H54 (cell line): ENCODE measurements around the gene TMEM121.
A peak's percentile ranks its signal among the peaks of the same experiment; 100 is the strongest.

Experiments used
- DNase-seq: peaks from one replicate; pipeline ENCODE4 v3.0.0; 2011; ENCODE audit warnings: low spot score, mixed read lengths; ENCODE audit not compliant: insufficient read length
- FAIRE-seq: peaks from 3 replicates; lab custom pipeline; 2011; peaks lifted over from hg19 to GRCh38; lab: Jason Lieb, UNC
- POLR2A ChIP-seq: IDR thresholded peaks from 2 replicates; pipeline ENCODE4 v1.6.1; 2011; ENCODE audit warnings: low read depth, mild to moderate bottlenecking, low read length

The TMEM121 gene

DNA sequence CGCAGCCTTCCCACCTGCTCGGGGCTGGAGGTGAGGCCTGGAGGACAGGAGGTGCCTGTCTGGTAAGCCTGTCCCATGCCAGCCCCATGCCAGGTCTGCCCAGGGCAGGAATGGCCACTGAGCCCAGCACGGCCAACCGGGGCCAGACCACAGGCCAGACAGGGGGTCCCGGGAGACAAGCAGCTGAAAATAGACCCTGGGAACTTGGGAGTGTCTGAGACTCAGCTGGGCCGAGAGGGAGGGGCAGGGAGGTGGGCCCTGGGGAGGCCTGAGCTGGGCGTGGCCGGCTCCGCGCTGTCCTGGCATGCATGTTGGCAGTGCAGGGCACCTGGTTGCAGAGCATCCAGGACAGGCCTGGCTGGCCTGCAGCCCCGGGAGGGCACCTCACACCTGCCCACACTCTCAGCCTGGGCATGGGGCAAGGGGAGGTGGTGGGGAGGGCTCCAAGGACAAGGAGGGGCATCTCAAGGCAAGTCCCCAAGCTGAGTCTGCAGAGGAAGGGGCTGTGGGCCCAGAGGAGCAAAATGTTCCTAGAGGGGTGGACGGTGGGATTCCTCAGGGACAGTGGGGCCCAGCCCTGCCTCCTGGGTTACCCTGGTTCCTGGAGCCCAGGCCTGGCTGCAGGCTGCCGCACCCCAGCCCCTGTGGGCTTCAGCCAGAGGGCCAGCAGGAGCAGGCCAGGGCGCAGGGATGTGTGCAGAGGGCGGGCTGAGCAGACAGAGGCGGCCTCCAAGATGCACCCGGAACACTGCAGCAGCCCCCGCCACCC, 42.9 kb upstream of the TMEM121 start:
- no peak for DNase-seq
- FAIRE-seq: no peak
- TF ChIP-seq POLR2A: no peak

DNA sequence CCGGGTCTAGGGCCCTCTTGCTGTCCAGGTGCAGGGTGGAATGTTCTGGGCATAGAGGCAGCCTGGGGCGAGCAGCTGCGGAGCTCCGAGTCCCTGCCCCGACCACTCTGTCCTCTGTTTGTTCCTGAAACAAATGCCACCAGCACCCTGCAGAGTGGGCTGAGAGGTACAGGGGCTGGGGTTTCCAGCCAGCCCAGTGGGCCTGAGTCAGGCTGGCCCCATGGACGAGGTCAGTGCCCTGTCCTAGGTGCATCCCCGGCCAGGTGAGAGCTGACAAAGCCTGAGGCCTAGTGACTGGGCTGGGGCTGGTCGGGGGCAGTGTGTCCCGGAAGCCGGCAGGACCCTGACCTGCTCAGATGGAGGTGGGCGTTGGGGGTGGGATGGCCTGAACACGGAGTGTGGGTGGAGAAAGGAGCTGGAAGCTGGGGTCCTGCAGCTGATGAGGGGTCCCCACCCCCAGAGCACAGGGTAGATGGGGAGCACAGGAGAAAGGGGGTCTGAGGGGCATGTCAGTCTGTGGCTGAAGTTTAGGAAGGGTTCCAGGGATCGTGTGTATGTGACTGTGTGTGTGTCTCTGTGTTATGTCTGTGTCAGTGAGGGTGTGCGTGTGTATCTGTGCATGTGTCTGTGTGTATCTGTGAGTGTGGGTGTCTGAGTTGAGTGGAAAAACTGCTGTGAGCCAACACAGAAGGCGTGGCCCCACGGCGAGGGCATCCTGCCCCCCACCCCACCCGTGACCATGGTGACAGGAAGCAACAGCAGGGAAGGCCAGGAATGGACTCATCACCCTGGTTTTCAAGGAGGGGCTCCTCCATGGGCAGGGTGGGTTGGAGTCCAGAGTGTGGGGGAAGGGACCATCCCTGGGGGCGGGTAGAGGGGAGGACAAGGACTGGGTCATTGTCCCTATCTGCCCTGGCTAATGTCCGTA, 42.0 kb upstream of the TMEM121 start:
- FAIRE-seq (no peak), DNase-seq (no peak)
- no peak for TF ChIP-seq POLR2A

DNA sequence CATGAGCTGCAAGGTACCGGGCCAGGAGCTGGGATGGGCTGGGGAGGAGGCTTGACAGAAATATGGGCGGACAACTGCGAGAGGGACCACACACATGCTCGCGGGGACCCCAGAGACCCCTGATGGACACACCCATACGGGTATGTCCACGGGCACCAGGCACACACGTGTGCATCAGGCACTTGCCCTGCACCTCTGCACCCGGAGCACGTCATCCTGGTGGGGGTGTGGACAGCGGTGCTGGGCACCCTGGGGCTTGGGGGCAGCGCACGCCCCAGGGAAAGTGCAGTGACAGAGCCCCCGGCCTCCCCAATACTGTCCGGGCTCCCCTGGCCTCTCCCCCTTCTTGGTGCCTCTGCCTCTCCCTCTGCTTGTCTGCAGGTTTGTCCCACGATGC, 41.4 kb upstream of the TMEM121 start:
- DNase-seq: no peak
- no peak for TF ChIP-seq POLR2A
- FAIRE-seq: no peak

DNA sequence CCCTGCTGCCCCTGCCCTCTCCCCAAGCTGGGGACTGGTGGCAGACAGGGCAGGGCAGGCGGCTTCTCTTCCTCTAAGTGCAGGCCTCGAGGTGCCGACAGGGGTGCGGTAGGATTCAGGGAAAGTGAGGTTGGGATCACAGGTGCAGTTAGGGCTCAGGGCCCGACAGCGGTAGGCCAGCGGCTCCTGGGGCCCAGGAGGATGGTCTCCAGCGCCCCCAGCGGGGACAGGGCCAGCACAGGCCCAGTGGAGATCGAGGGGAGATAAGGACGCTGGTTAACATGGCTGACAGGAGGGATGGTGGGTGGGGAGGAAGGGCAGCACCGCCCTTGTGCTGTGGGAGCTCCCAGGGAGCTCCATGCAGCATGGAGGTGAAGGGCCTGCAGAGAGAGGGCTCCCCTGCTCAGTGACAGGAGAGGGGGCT, 40.6 kb upstream of the TMEM121 start:
- no peak for DNase-seq
- TF ChIP-seq POLR2A: no peak
- FAIRE-seq: no peak

DNA sequence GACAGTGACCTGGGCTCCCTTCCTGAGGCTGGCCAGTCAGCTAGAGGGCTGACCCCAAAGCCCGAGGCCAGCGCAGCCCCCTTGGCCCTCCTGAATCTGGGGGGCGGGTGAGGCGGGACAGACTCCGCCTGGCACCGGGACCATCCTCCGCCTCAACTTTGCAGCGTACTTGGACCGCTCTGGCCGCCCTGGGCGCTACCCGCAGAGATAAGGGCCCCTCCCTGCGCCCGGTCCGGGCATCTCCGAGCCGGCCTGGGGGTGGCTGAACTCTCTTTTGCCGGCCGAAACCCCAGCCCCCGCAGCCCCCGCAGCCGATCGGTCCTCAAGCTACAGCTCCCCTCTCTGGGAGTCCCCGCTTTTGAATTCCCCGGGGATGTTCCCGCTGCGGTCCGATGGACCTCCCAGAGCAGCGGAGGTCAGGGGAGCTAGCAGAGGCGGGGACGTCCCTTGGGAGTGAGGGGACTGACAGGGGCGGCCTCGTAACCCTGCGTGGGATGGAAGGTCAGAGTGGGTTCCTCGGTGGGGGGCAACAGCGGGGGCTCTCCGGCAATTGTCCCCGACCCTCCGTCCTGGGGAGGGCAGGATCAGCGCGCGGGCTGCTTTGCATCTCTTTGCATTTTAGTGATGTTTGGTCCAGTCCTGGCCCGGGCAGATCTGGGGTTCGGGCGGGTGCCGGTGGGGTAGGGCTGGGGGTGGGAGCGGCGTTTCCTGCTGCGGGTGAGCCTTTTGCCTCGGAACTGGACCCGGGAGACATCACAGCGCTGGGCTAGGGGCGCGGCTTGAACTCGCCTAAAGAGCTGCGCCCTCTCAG, 40.0 kb upstream of the TMEM121 start, which contains the start of gene CRIP1:
CRIP1 (plus strand) TSS at position 724 of the 811 bp plus-strand sequence. CDS start 374 bp downstream, outside the sequence.
- no peak for DNase-seq
- TF ChIP-seq POLR2A: no peak
- FAIRE-seq: no peak

DNA sequence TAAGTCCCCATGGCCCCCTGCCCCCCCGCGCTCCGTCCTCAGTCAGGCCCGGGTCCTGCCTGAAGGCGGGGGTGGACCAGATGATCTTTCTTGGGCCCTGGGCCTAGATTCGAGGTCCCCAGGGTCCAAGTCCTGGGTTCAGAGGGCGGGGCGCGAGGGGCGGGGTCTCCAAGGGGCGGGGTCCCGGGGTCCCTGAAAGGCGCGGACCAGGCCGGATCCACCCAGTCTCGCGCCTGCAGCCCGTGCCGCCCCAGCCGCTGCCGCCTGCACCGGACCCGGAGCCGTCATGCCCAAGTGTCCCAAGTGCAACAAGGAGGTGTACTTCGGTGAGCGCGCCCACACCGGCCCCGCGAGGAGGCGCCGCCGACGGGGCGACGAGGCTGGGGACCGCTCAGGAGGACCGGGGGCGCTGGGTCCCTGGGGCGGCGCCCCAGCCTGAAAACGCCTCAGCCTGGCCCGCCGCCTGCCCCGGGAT, 39.4 kb upstream of the TMEM121 start:
- TF ChIP-seq POLR2A: no peak
- no peak for FAIRE-seq
- DNase-seq: no peak

DNA sequence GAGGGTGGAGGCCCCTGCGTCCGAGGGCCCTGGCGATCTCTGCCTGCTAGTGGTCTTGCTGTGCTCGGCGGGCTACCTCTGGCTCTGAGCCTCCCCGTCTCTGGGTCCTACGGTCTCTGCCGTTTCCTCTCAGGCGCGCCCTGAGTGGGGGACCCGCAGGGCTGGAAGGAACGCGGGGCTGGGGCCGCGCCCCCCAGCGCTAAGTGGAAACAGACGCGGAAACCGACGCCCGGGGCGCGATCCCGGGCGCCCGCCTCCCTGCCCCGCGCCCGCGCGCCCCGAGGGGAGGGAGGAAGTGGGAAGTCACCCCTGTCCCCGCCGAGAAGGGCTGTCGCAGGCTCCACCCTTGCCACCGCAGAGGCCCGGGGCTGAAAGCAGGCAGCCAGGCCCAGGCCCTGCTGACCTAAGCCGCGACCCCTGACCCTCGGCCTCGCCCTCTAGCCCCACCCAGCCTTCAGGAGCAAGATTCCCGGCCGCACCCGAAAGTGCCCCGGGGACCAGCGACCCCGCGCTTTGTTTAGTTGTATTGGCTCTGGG, 38.9 kb upstream of the TMEM121 start:
- no peak for TF ChIP-seq POLR2A
- FAIRE-seq (no peak), DNase-seq (no peak)

DNA sequence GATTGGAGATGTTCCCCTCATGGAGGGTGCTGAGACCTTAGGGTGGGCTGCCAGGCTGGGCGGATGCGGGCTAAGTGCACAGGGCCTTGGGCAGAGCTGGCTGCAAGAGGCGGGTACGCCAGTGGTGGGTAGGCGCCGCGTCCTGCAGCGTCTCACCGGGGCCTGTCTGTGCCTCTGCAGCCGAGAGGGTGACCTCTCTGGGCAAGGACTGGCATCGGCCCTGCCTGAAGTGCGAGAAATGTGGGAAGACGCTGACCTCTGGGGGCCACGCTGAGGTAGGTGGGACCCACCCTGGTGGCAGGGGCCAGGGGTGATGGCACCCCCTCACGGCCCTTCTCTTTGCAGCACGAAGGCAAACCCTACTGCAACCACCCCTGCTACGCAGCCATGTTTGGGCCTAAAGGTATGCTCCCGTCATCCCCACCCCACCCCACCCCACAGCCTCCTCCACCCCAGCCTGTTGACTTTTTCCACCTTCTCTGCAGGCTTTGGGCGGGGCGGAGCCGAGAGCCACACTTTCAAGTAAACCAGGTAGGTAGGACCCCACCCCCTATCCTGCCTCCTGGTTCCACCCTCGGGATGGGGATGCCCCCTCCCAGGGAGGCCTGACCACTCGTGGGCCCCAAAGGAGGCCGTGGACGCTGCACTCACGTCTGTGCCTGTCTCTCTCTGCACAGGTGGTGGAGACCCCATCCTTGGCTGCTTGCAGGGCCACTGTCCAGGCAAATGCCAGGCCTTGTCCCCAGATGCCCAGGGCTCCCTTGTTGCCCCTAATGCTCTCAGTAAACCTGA, 38.2 kb upstream of the TMEM121 start:
- DNase-seq (no peak), FAIRE-seq (no peak)
- TF ChIP-seq POLR2A: no peak

DNA sequence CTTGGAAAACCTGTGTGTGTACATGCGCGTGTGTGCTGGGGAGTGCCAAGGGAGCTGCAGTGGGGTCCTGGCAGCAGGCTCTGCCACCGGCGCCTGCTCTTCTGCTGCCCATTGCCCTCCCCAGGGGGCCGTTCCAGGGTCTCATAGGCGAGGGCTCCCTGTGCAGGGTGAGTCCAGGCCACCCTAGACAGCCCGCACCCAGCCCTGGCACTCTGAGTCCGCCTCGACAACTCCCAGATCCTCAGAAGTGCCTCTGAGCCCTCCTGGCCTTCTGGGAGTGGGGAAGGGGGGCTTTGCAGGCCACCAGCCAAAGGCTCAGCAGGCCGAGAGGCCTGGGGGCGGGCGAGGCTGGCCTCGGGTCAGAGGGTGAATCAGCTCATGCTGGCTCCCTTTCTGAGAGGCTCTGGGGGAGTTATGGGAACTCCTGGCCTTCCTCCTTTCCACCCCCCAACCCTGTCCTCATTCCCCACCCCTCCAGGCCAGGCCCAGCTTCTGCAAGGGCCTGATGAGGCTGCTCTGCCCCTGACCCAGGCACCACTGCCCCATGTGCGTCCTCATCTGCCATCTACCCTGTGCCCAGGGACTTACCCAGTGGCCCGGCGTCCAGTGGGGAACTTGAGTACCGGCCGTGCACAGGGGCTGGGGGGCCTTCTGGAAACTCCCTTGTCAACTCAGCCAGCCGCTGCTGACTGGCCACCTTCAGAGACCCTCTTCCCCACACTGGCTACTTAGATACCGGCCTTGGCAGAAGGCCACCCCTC, 37.4 kb upstream of the TMEM121 start:
- DNase-seq (no peak), FAIRE-seq (no peak)
- TF ChIP-seq POLR2A: no peak

DNA sequence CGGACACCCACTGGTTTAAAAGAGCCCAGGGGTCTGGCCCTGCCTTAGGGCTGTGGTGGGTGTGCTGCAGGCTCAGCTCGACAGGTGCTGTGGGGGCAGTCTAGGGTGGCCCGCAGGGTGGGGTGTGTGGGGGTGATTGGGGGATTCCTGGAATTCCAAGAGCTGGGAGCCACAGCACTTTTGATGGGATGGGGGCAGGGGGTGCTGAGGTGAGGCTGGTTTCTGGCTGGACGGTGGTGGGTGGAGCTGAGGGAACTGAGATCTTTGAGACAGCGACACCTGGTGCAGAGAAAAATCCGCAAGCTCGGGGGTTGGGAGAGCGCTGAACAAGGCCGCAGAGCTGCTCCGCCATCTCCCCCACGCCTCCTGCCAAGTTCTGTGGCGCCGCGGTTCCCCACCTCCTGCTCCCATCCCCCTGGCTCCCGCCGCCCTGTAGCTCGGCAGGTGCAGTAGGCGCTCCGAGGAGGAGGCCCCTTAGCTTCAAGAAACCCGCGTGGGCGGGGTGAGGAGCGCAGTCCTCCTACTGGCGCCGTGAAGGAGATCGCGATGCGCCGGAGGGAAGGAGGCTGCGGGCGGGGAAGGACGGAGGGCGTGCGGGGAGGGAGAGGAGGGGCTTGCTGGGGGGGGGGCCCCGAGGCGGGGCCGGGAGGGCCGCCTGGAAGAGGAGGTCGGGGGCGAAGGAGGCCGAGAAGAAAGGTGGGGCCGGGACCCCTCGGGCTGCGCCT, 36.7 kb upstream of the TMEM121 start:
- DNase-seq: peak; percentile 90
- TF ChIP-seq POLR2A: no peak
- peak; percentile 77 for FAIRE-seq

DNA sequence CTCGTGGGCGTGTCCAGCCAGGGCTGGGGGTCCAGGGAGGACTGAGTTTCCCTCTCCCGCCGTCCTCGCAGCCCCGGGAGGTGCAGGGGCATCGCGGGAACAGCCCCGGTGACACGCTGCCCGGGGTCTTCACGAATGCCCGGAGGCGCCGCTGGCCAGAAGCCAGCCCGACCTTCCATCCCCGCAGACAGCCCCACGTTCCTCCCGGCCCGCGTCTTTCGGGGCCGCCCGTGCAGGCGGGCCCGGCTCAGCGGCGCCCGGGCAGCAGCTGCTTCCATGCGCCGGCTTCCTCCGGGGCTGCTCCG, 36.2 kb upstream of the TMEM121 start:
- FAIRE-seq (no peak), DNase-seq (no peak)
- TF ChIP-seq POLR2A: no peak
